Esophagus (tissue), 2 donors: ENCODE measurements around the gene APBA2. TPM values are rescaled to one million over a fixed set of nuclear protein-coding genes. Genes with fewer than 3 reads are reported as not detected.
"Not testable (repeated sequence)": the region's sequence is repeated elsewhere in the genome, so short reads cannot be mapped to it uniquely, and the experiment has no call there.

Source experiments
- H3K27ac ChIP-seq, 2 donors: one replicate each; pipeline ENCODE4 v1.5.1; 2013; ENCODE audit warnings: low read depth in 2 of 2, mild to moderate bottlenecking in 2 of 2, inconsistent platforms in 1 of 2, low read length in 1 of 2, moderate library complexity in 1 of 2
- H3K27me3 ChIP-seq, 2 donors: one replicate each; pipeline ENCODE4 v1.6.1; 2013; ENCODE audit warnings: low read length in 2 of 2, control low read depth in 1 of 2, mild to moderate bottlenecking in 1 of 2; ENCODE audit not compliant: insufficient read depth in 2 of 2, control insufficient read depth in 1 of 2
- H3K36me3 ChIP-seq, 2 donors: one replicate each; pipeline ENCODE4 v1.6.1; 2013; ENCODE audit warnings: low read length in 1 of 2; ENCODE audit not compliant: control insufficient read depth in 2 of 2, insufficient read depth in 2 of 2
- H3K4me1 ChIP-seq, 2 donors: one replicate each; pipeline ENCODE4 v1.6.1; 2013; ENCODE audit warnings: low read length in 1 of 2; ENCODE audit not compliant: control insufficient read depth in 2 of 2, insufficient read depth in 2 of 2
- H3K4me3 ChIP-seq, 2 donors: one replicate each; pipeline ENCODE4 v1.5.1; 2013; ENCODE audit warnings: low read length in 2 of 2, mild to moderate bottlenecking in 2 of 2, low read depth in 1 of 2, moderate library complexity in 1 of 2
- H3K9me3 ChIP-seq, 2 donors: one replicate each; pipeline ENCODE4 v1.6.1; 2013; ENCODE audit warnings: mild to moderate bottlenecking in 2 of 2, low read depth in 1 of 2, low read length in 1 of 2, moderate library complexity in 1 of 2; ENCODE audit not compliant: control insufficient read depth in 2 of 2, insufficient read depth in 1 of 2
- WGBS, 2 donors: extraction: QIAGEN DNeasy Blood & Tissue Kit; methylation state at CpG; one replicate each; pipeline ENCODE4 v1.1.7; 2013; 5-methylcytosine and 5-hydroxymethylcytosine counted together
- polyA plus RNA-seq, 2 donors: library from polyadenylated mRNA; stranded (reverse); fragments of 200-250 nt; gene quantifications; one replicate each; pipeline ENCODE4 v1.2.3, GENCODE V29; 2013
- donor health status: healthy with polysubstance abuse.
- donor health status: Bipolar disorder and iron deficiency.

The APBA2 gene
- polyA plus RNA-seq, 2 donors: 0.77 to 1.7 TPM

GRCh38 chr15:29149738-29150075 lies 263.9 kb downstream of the APBA2 start:
- 90 to 93% methylated on average over 18 of the region's 18 CpGs for WGBS, 2 donors
- H3K9me3 ChIP-seq: peaks cover 0 to 3% of the 10 kb centered on the region in 2 donors
- no peak overlapping the region for H3K27ac ChIP-seq
- H3K36me3 ChIP-seq: no peaks in the 10 kb centered on the region
- no peaks in the 10 kb centered on the region for H3K27me3 ChIP-seq
- H3K4me3 ChIP-seq: no peak overlapping the region
- H3K4me1 ChIP-seq: no peaks in the 10 kb centered on the region

DNA sequence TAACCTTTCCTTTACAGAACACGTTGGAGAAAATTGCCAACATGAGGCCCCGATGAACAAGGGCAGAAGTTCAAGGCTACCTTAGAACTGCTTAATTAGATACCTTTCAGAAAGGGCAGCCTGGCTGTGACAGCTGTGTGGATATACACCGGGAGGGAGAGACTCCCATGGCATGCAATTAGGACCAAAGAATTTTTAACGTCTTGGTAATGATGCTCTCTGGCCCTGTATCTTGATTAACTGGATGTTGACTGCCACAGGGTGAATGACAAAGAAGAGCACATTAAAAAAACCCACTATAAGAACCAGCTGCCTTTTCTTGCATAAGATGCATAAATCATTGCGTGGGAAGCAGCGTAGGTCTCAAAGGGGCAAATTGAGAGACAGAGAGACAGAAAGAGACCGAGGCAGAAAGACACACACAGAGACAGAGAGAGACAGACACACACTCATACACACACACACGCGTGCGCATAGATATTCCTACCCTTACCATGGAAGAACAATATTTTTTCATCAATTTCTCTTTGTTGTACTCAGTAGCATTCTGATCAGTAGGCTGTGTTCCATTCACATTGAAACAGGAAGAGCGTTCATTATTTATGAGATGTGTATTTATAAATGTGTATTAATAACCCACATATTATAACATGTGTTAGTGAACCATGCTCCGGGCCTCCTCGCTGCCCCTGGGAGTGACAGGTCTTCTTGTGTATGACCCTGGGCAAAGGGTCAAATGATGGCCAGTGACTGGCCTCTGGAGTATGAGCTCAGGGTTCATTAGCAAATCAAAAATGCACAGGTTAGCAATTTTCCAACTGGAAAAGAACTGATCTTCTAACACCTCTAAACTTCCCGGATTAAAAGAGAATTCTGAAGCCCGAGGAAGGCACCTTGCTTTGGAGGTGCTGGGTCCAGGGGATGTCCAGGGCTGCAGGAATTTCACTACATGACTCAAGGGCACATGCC lies 265.0 kb downstream of the APBA2 start:
- no peak overlapping the region for H3K4me3 ChIP-seq
- H3K27me3 ChIP-seq: no peaks in the 10 kb centered on the region
- H3K4me1 ChIP-seq: no peaks in the 10 kb centered on the region
- H3K27ac ChIP-seq: no peak overlapping the region
- no peaks in the 10 kb centered on the region for H3K36me3 ChIP-seq
- H3K9me3 ChIP-seq: peaks cover 0 to 3% of the 10 kb centered on the region in 2 donors
- WGBS, 2 donors: 77% methylated on average over 15 of the region's 15 CpGs

DNA sequence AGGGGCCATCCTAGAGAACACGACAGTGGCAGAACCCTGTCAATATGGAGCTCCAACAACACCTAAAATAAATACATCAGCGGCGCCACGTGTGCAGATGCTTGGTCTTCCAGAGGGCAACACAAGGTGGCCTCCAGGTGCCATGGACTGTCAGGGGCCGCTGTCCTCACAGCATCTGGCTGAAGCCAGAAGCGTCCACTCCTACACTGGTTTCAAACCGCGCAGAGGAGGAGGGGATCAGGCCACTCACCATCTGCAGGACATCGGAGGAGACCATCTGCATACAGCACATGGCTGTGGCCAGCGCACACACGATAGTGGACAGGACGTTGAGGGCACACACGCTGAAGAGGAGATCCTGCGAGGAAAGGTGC lies 265.7 kb downstream of the APBA2 start:
- WGBS, 2 donors: 92 to 93% methylated on average over 14 of the region's 14 CpGs
- Histone ChIP-seq H3K27ac (no peak overlapping the region), H3K9me3 (peaks cover 0 to 3% of the 10 kb centered on the region in 2 donors), H3K4me1 (no peaks in the 10 kb centered on the region), H3K36me3 (no peaks in the 10 kb centered on the region), H3K27me3 (no peaks in the 10 kb centered on the region), H3K4me3 (no peak overlapping the region)

DNA sequence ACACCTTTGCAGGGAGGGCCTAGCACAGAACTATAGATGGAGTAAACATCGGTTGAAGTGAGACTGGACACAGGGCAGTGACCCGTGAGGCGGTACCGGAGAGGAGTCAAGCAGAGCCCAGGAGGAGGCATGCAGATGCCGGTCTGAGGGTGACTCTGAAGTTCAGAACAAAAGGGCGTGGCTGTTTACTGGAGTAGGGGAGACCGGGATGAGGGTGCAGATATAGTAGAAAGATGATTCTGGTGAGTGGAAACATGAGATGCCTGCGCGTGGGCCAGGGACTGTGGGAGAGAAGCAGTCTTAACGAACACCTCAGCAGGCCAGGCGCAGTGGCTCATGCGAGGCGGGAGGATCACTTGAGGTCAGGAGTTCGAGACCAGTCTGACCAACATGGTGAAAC lies 270.7 kb downstream of the APBA2 start:
- WGBS, 2 donors: 94% methylated on average over 14 of the region's 14 CpGs
- Histone ChIP-seq H3K27ac (no peak overlapping the region), H3K27me3 (no peaks in the 10 kb centered on the region), H3K4me3 (no peak overlapping the region), H3K36me3 (no peaks in the 10 kb centered on the region), H3K4me1 (no peaks in the 10 kb centered on the region), H3K9me3 (peaks cover 6% of the 10 kb centered on the region in 2 donors)

DNA sequence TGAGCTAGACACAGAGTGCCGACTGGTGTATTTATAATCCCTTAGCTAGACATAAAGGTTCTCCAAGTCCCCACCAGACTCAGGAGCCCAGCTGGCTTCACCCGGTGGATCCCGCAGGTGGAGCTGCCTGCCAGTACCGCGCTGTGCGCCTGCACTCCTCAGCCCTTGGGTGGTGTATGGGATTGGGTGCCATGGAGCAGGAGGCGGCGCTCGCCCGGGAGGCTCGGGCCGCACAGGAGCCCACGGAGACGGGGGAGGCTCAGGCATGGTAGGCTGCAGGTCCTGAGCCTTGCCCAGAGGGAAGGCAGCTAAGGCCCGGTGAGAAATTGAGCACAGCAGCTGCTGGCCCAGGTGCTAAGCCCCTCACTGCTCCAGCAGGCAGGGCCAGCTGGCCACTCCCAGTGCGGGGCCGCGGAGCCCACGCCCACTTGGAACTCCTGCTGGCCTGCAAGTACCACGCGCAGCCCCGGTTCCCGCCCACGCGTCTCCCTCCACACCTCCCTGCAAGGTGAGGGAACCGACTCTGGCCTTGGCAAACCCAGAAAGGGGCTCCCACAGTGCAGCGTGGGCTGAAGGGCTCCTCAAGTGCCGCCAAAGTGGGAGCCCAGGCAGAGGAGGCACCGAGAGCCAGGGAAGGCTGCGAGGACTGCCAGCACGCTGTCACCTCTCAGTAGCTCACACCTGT lies 274.1 kb downstream of the APBA2 start:
- WGBS, 2 donors: 89 to 92% methylated on average over 31 of the region's 31 CpGs
- Histone ChIP-seq H3K27ac (no peak overlapping the region), H3K9me3 (peaks cover 8 to 10% of the 10 kb centered on the region in 2 donors), H3K27me3 (no peaks in the 10 kb centered on the region), H3K4me1 (peaks cover 0 to 4% of the 10 kb centered on the region in 2 donors), H3K4me3 (no peak overlapping the region), H3K36me3 (no peaks in the 10 kb centered on the region)

GRCh38 chr15:29162411-29162810 lies 276.6 kb downstream of the APBA2 start:
- Histone ChIP-seq H3K27ac (no peak overlapping the region), H3K36me3 (no peaks in the 10 kb centered on the region), H3K4me1 (peaks cover 0 to 4% of the 10 kb centered on the region in 2 donors), H3K9me3 (peaks cover 8 to 10% of the 10 kb centered on the region in 2 donors), H3K27me3 (no peaks in the 10 kb centered on the region), H3K4me3 (no peak overlapping the region)
- 89 to 91% methylated on average over 5 of the region's 5 CpGs for WGBS, 2 donors

- not testable (repeated sequence) for H3K4me3 ChIP-seq, H3K36me3 ChIP-seq, H3K9me3 ChIP-seq, H3K4me1 ChIP-seq, H3K27me3 ChIP-seq, H3K27ac ChIP-seq
- 81% methylated on average over 2 of the region's 2 CpGs for WGBS, 2 donors
These were observed 281.3 kb downstream of the APBA2 start for GRCh38 chr15:29167122-29167521.

Other genes starting within 250 kb of the APBA2 start
- gene GOLGA8M, start 173.6 kb upstream of the APBA2 start, polyA plus RNA-seq: under 1 TPM; 0.18 to 0.43 TPM
- gene GOLGA6L7, start 37.3 kb upstream of the APBA2 start, polyA plus RNA-seq: not detected